SU-DHL-6 (cell line): Measurements from ENCODE around the gene GABRA5.

Experiments used
- H2AFZ ChIP-seq: fragments of 200-600 bp; sonication (generic); 2 replicates; pipeline ENCODE4 v1.6.1; 2014; ENCODE audit warnings: low read depth, mild to moderate bottlenecking, moderate library complexity, mixed read lengths, antibody characterized with exemption, low read length; ENCODE audit not compliant: severe bottlenecking
- H3F3A ChIP-seq: fragments of 200-600 bp; shearing (Covaris generic); 2 replicates; pipeline ENCODE4 v1.6.0; 2016; ENCODE audit warnings: antibody characterized with exemption, mild to moderate bottlenecking; ENCODE audit not compliant: insufficient read depth
- H3K27ac ChIP-seq: fragments of 200-600 bp; sonication (generic); 2 replicates; pipeline ENCODE4 v1.5.1; 2016; ENCODE audit warnings: low read depth, mild to moderate bottlenecking, low read length, moderate library complexity, mixed read lengths
- H3K27me3 ChIP-seq: fragments of 200-600 bp; sonication (generic), shearing (Covaris generic); 2 replicates; pipeline ENCODE4 v1.6.0; 2014; ENCODE audit warnings: mild to moderate bottlenecking, low read length
- H3K36me3 ChIP-seq: fragments of 200-600 bp; sonication (generic); 2 replicates; pipeline ENCODE4 v1.6.1; 2014; ENCODE audit warnings: mild to moderate bottlenecking, low read length, mixed read lengths
- H3K4me2 ChIP-seq: fragments of 300-600, 200-600 bp; shearing (Covaris generic), sonication (generic); 2 replicates; pipeline ENCODE4 v1.6.0; 2014; ENCODE audit warnings: low read length, low read depth, mild to moderate bottlenecking; ENCODE audit not compliant: poor library complexity, severe bottlenecking
- H3K4me3 ChIP-seq: fragments of 200-600 bp; sonication (generic); 2 replicates; pipeline ENCODE4 v1.5.1; 2014; ENCODE audit warnings: antibody characterized with exemption, low read length, mild to moderate bottlenecking, mixed read lengths; ENCODE audit not compliant: insufficient read depth, poor library complexity, severe bottlenecking
- H3K79me2 ChIP-seq: fragments of 200-600 bp; sonication (generic); 2 replicates; pipeline ENCODE4 v1.6.1; 2014; ENCODE audit warnings: mild to moderate bottlenecking, low read length, moderate library complexity; ENCODE audit not compliant: insufficient read depth
- H3K9ac ChIP-seq: fragments of 200-600 bp; sonication (generic); 2 replicates; pipeline ENCODE4 v1.7.0; 2014; ENCODE audit warnings: mild to moderate bottlenecking, low read length
- H3K9me2 ChIP-seq: fragments of 200-600 bp; sonication (generic); replicated peaks from 2 replicates; pipeline ENCODE4 v1.6.1; 2014; ENCODE audit warnings: low read length; ENCODE audit not compliant: insufficient read depth
- H3K9me3 ChIP-seq: fragments of 200-600 bp; sonication (generic); 2 replicates; pipeline ENCODE4 v1.6.1; 2014; ENCODE audit warnings: low read length, mixed read lengths; ENCODE audit not compliant: insufficient read depth
- H4K20me1 ChIP-seq: fragments of 200-600 bp; sonication (generic); 2 replicates; pipeline ENCODE4 v1.6.1; 2014; ENCODE audit warnings: low read depth, mild to moderate bottlenecking, antibody characterized with exemption, low read length, moderate library complexity, mixed read lengths
- EZH2phosphoT487 ChIP-seq: fragments of 200-600 bp; sonication (generic), shearing (Covaris generic); conservative IDR thresholded peaks from 2 replicates; pipeline ENCODE4 v1.6.1; 2018; ENCODE audit warnings: mild to moderate bottlenecking, antibody characterized with exemption, low read length, moderate library complexity, mixed read lengths
- TF ChIP-seq, protein P1 (sequence below): fragments of 200-600 bp; sonication (generic); IDR thresholded peaks from one replicate; pipeline ENCODE4 v1.5.1; 2017; ENCODE audit warnings: antibody characterized with exemption, mild to moderate bottlenecking, low read length, moderate library complexity; ENCODE audit not compliant: insufficient read depth, poor library complexity, severe bottlenecking

The GABRA5 gene

DNA sequence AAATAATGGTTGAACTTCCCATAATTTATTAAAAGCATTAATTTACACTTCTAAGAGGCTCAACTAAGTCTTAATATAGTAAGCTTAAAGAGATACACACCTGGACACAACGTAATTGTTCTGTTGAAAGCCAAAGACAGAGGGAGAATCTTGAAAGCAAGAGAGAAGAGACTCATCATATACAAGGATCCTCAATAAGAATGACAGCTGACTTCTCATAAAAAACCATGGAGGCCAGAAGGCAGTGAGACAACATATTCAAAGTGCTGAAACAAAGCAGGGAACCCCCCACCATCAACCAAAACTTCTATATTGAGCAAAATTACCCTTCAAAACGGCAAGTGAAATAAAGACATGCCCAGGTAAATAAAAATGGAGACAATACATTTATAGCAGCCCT is 87.5 kb downstream of the GABRA5 start:
- Histone ChIP-seq H4K20me1 (no peaks in the 10 kb centered on the region), H3F3A (no peaks in the 10 kb centered on the region)
- TF ChIP-seq, protein P1, sequence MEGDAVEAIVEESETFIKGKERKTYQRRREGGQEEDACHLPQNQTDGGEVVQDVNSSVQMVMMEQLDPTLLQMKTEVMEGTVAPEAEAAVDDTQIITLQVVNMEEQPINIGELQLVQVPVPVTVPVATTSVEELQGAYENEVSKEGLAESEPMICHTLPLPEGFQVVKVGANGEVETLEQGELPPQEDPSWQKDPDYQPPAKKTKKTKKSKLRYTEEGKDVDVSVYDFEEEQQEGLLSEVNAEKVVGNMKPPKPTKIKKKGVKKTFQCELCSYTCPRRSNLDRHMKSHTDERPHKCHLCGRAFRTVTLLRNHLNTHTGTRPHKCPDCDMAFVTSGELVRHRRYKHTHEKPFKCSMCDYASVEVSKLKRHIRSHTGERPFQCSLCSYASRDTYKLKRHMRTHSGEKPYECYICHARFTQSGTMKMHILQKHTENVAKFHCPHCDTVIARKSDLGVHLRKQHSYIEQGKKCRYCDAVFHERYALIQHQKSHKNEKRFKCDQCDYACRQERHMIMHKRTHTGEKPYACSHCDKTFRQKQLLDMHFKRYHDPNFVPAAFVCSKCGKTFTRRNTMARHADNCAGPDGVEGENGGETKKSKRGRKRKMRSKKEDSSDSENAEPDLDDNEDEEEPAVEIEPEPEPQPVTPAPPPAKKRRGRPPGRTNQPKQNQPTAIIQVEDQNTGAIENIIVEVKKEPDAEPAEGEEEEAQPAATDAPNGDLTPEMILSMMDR, result no peak
- TF ChIP-seq EZH2phosphoT487, result no peak

DNA sequence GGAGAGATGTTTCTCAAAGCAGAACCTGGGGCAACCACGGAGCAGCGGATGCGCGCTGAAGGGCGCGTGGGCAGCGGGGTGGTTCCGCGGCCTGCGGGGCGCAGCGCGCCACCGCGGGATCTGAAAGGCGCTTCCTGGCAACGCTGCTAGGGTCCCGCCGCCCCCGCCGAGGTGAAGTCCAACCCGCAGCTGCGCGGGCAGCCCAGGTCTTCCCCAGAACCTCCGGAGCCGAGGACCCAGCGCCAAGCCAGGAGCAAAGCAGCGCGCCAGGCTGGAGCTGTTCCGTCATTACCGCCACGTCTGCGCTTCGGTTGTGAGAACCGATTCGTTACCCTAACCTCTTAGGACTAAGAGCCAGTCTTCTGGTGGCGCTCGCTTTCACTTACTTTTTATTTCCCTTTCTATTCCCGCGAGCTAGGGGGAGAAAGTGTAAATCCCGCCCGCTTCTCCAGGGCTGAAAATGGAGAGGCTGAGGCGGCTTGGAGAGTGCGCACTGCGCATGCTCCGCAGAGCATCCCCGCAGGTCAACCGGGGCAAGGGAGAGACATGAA is 100.9 kb downstream of the GABRA5 start:
- H3K9ac ChIP-seq, result no peak overlapping the region

More for the DNA sequence above, 87.5 kb downstream of the GABRA5 start:
- Histone ChIP-seq H2AFZ (no peak overlapping the region), H3K9me3 (no peaks in the 10 kb centered on the region; the same call in 1 of the 2 replicates), H3K9ac (no peak overlapping the region), H3K79me2 (no peaks in the 10 kb centered on the region), H3K4me2 (no peak overlapping the region), H3K9me2 (no peaks in the 10 kb centered on the region), H3K4me3 (no peak overlapping the region), H3K36me3 (no peaks in the 10 kb centered on the region), H3K27ac (no peak overlapping the region), H3K27me3 (no peaks in the 10 kb centered on the region)

DNA sequence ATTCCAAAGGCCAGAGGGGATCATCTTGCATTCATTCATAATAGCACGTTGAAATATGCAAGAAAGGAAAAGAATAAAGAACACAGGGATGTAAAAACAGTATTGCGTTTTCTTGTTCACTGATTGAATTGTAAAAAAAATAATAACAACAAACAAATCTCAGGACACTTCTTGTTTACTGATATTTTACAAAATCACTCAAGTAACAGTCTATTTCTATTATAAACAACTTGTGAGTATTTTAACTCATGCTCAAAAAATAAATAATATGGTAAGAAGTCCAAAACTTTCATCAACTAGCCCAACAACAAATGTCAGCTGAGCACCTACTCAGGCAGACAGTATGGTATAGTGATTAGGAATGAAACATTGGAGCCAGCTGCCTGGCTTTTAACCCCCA is 101.9 kb downstream of the GABRA5 start:
- no peaks in the 10 kb centered on the region for H4K20me1 ChIP-seq
- H3K36me3 ChIP-seq, result no peaks in the 10 kb centered on the region
- TF ChIP-seq EZH2phosphoT487, result no peak
- TF ChIP-seq, protein P1, result no peak
- H3F3A ChIP-seq, result no peaks in the 10 kb centered on the region
- H3K9me3 ChIP-seq, result no peaks in the 10 kb centered on the region
- no peaks in the 10 kb centered on the region for H3K9me2 ChIP-seq
- H3K9ac ChIP-seq, result no peak overlapping the region
- H3K79me2 ChIP-seq, result no peaks in the 10 kb centered on the region
- no peak overlapping the region for H2AFZ ChIP-seq
- H3K4me2 ChIP-seq, result no peak overlapping the region
- no peaks in the 10 kb centered on the region for H3K27me3 ChIP-seq
- no peak overlapping the region for H3K27ac ChIP-seq
- no peak overlapping the region for H3K4me3 ChIP-seq

More for the DNA sequence above, 100.9 kb downstream of the GABRA5 start:
- H3K27me3 ChIP-seq, result no peaks in the 10 kb centered on the region
- no peaks in the 10 kb centered on the region for H4K20me1 ChIP-seq
- H3K4me2 ChIP-seq, result no peak overlapping the region
- no peak overlapping the region for H2AFZ ChIP-seq
- no peak overlapping the region for H3K4me3 ChIP-seq
- TF ChIP-seq, protein P1, result no peak
- TF ChIP-seq EZH2phosphoT487, result no peak
- no peak overlapping the region for H3K27ac ChIP-seq
- H3F3A ChIP-seq, result no peaks in the 10 kb centered on the region
- no peaks in the 10 kb centered on the region for H3K36me3 ChIP-seq
- no peaks in the 10 kb centered on the region for H3K9me2 ChIP-seq
- H3K9me3 ChIP-seq, result no peaks in the 10 kb centered on the region
- no peaks in the 10 kb centered on the region for H3K79me2 ChIP-seq
